ENCODE results near the gene TNS3.
"Not testable (repeated sequence)": the region's sequence is repeated elsewhere in the genome, so short reads cannot be mapped to it uniquely, and the experiment has no call there.

TNS3 gene

DNA sequence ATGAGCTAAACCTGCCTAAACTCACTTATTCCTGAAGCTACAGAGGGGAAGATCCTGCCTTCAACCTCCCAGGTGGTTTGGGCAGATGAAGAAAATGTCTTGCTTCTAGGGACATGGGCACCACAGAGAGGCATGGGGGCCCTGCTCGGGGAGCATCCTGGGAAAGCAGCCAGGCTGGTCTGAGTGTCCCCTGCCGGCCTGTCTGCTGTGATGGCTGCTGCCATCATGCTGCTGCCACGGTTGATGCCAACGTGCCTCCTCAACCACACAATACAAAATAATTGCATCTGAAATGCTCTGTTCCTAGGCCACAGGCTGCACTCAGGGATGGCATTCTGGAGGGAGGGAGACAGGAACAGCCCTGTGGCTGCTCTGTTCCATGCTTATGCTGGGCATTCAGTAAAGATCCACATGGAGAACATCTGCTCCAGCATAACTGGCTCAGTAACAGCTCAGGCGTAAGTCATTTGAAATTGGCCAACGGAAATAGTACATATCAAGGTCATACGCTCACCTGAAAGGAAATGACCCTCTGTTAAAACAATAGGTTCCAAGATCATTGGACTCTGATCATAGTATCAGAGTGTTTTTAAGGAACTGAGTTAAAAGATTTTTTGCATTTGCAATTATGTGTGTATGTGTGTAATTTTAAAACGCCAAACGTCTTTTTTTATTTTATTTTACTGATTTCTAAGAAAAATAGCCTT, 299.0 kb downstream of the TNS3 start:
- no peak for DNase-seq (ENCODE audit: low read depth)

GRCh38 chr7:47281966-47282643, 299.8 kb downstream of the TNS3 start:
- DNase-seq (ENCODE audit: low read depth) = no peak

GRCh38 chr7:47281161-47281560, 300.8 kb downstream of the TNS3 start:
- DNase-seq (ENCODE audit: low read depth) = no peak

- no peak for DNase-seq (ENCODE audit: low read depth)
These were observed 301.8 kb downstream of the TNS3 start for GRCh38 chr7:47280114-47280513.

DNA sequence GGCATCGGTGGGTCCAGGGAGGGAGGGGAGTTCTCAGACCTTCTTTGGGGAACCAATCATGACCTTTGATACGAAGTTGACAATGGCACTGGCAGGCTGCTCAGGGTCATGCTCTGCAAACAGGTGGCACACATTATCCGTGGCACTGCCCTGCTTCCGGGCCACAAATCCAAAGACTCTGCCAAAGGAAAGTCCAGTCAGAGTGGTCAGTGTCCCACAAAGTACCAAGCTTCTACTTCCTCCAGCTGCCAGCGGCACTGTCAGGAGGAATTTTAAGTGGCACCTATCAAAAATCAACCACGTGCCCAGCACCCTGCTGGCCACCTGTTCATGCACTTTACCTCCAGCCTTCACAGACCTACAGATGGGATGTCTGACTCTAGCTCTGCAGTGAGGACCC, 303.9 kb downstream of the TNS3 start:
- no peak for DNase-seq (ENCODE audit: low read depth)

- DNase-seq (ENCODE audit: low read depth) = no peak
These were observed 304.6 kb downstream of the TNS3 start for GRCh38 chr7:47277321-47277781.

DNA sequence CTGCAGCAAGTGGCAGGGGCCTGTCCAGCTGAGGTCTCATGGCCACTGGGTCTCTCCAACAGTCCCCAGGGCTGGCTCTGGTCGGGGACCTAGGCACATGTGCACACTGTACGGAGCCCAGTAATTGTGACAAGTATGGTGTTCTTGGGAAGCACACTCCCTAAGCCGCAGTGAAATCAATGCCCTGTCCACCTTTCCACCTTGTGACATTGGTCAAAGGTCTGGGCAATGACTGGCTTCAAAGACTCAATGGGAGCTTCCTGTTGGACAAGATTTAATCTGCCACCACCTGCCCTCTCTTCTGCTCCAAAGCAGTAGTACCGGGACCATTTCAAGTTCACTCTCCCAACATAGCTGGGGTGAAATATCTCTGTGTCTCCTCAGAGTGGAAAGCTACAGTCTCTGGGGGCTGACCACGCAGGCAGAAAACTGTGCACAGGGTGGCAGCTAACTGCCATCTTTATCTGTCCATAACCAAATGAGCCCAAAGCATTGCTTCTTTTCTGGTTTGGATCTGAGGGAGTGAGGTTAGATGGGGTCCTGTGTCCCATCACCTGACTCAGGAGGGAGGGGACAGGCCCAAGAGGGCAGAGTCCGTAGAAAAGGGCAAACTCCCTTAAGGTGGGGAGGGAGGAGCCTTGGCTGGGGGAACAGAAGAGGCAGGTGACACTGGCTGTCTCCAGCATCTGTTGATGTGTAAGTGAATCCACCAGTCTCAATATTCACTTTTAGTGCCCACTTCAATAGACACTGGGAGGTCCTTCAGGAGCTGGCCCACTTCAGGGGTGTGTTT, 307.7 kb downstream of the TNS3 start:
- DNase-seq (ENCODE audit: low read depth) = no peak

DNA sequence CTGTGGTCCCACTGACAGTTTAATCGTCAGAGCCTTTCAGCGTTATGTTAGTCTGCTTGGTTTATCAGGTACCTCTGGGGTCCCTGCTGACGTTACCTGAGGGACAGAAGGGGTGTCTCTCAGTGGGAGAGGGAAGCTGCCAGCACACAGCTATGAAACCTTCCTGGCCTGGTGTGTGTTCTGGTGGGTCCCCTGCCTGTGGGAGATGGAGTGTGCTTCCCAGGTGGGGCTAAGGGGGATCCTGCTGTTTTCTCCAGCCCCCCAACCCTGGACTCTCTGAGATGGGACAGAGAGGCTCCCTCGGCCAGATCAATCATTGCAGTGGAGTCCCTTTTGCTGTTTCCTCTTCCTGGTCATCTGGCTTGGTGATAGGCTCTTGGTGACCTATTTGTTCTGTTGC, 308.8 kb downstream of the TNS3 start:
- no peak for DNase-seq (ENCODE audit: low read depth)

- DNase-seq (ENCODE audit: low read depth) = no peak
These were observed 310.2 kb downstream of the TNS3 start for GRCh38 chr7:47271749-47272148.

- no peak for DNase-seq (ENCODE audit: low read depth)
These were observed 312.8 kb downstream of the TNS3 start for GRCh38 chr7:47268851-47269836.

GRCh38 chr7:47267346-47267745, 314.6 kb downstream of the TNS3 start:
- no peak for DNase-seq (ENCODE audit: low read depth)

DNA sequence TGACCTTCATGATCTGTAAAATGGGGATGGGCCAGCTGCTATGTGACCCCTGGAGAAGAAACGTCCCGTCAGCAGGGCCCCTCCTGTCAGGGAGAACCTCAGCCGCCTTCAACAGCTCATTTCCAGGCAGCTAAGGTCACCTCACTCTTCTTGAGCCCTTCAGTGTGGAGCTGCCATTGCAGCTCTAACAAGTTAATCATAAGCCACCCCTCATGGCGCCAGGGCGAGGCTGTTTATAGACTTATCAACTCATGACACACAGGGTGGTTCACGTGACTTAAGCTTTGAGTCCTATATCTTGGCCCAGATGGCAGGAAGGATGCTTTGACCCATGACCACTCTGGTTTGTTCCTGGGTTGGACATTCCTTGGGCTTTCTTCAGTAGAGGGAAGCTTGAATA, 315.1 kb downstream of the TNS3 start:
- no peak for DNase-seq (ENCODE audit: low read depth)

DNA sequence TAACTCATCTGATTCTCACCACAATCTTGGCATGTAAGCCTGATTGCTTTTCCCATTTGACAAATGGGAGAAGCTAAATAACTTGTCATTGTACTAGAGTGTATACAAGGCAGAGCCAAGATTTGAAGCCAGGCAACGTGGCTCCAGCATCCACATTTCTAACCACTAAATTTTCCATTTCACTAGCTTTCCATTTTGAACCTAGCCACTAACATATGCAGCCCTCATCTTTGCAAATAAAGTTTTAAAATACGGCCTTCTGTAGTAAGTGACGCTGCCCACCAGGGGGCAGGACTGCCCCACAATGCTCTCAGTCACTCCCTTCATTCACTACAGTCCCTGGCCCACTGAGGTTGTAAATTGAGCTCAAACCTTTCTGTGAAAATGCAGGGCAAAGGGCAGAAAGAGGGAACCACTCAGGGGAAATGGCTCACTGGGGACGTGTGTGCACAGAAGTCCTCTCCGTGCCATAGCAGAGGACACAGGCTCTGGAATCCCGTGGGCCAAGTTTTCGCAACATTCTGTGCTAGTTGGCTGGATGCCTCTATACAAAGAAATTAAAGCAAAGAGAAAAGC, 315.7 kb downstream of the TNS3 start:
- peak; percentile 32 for DNase-seq (ENCODE audit: low read depth)

DNA sequence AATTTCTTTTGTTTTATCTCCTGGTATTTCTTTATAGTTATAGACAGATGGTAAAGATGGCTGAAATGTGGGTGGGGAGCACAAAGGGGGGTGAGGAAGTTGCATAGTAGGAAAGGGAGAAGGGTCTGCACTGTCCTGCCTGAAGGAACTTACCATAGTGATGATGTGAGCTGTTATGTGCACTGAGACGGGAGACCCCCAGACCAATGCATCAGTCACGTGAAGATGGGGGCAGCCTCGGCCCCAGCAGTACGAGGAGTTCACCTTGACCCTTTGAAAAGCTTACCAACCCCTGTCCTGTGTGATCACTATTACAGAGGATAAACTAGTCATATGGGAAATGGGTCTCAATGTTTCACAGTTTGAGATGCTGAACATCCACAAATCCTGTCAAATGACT, 316.3 kb downstream of the TNS3 start:
- no peak for DNase-seq (ENCODE audit: low read depth)

- DNase-seq (ENCODE audit: low read depth) = no peak
These were observed 317.8 kb downstream of the TNS3 start for GRCh38 chr7:47264021-47264651.

DNA sequence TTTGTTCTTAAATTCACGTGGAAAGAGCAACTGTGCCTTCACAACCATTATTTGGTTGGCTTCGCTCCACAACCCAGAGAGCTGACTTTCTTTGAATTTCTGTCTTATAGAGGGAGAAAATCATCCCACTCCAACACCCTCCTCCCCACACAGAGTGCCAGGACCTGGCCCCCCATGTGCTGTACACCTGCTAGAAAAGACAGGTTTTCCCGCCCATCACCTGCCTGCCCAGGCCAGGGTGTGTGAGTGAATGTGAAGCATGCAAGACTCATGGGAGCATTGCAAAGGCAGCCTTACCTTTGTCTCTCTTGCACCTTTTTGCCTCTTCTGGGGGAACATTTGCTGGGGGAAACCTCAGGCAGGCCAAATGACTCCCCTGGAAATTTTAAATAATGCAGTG, 319.0 kb downstream of the TNS3 start:
- DNase-seq (ENCODE audit: low read depth) = no peak

DNA sequence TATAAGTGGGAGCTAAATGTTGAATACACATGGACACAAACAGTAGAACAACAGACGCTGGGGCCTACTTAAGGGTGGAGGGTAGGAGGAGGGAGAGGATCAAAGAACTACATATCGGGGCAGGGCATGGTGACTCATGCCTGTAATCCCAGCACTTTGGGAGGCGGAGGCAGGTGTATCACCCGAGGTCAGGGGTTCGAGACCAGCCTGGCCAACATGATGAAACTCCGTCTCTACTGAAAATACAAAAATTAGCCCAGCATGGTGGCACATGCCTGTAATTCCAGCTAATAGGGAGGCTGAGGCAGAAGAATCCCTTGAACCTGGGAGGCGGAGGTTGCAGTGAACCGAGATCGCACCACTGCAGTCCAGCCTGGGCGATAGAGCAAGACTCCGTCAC, 319.8 kb downstream of the TNS3 start:
- DNase-seq (ENCODE audit: low read depth) = not testable (repeated sequence)

- DNase-seq (ENCODE audit: low read depth) = no peak
These were observed 321.6 kb downstream of the TNS3 start for GRCh38 chr7:47260270-47260669.

DNA sequence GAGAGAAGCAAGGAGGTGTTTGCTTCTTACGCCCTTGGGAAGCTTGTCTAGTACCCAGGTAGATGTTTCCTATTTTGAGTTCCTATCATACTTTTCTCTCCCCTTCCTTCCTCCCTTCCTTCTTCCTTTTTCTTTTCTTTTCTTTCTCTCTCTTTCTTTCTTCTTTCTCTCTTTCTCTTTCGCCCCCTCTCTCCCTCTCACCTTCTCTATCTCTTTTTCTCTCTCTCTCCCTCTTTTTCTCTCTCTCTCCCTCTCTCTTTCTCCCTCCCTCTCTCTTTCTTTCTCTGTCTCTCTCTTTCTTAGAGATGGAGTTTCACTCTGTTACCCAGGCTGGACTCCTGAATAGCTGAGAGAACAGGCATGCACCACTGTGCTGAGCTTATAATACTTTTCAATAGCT, 322.2 kb downstream of the TNS3 start:
- DNase-seq (ENCODE audit: low read depth) = no peak

DNA sequence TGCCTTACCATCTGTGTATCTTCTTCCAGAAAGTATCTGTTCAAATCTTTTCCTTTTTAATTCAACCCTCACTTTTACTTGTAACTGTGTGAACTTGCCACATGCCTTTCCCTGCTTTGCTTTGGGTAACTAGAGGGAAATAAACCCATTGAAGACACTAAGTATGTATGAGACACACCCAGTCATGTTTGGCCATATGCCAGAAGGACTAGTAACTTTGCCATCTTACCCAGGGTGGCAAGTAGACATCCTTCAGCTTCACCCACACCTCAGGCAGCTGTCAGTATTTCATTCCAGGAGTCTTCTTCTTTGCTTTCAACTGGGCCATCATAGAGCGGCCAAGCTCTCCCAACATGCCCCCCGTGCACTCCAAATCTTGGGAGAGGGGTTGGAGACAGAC, 323.1 kb downstream of the TNS3 start:
- no peak for DNase-seq (ENCODE audit: low read depth)

DNA sequence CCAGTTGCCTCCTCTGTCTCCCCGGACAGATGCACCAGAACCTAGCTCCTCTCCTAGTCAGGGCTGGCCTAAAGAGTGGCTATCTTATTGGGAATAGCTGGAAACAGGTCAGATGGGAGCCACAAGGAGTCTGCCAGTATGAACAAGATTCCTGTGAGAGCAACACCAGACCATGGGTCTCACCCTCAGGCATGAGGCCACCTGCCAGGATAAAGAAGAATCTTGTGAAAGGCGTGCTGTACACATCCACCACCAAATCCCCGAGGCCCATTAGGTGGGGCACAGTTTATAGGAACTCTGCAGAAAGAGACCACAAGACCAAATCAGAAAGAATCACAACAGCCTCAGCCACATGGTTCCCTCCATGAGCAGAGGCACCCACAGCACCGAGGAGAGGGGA, 325.9 kb downstream of the TNS3 start:
- DNase-seq (ENCODE audit: low read depth) = no peak

Data from GM04503 (cell line).